Retinal pigment epithelial cell (primary cell): Measurements from ENCODE around the gene PAX8.

ENCODE experiments used
- DNase-seq: peaks from one replicate; pipeline ENCODE4 v3.0.0-alpha.2; 2010; ENCODE audit warnings: low read depth
- H3K4me3 ChIP-seq: 2 replicates; pipeline ENCODE4 v1.5.1; 2011; ENCODE audit warnings: mild to moderate bottlenecking, low read length, control low read depth, moderate library complexity
- CTCF ChIP-seq: conservative IDR thresholded peaks from 2 replicates; pipeline ENCODE4 v1.5.1; 2011; ENCODE audit warnings: low read depth, low read length, control low read depth, inconsistent platforms

Gene PAX8

DNA sequence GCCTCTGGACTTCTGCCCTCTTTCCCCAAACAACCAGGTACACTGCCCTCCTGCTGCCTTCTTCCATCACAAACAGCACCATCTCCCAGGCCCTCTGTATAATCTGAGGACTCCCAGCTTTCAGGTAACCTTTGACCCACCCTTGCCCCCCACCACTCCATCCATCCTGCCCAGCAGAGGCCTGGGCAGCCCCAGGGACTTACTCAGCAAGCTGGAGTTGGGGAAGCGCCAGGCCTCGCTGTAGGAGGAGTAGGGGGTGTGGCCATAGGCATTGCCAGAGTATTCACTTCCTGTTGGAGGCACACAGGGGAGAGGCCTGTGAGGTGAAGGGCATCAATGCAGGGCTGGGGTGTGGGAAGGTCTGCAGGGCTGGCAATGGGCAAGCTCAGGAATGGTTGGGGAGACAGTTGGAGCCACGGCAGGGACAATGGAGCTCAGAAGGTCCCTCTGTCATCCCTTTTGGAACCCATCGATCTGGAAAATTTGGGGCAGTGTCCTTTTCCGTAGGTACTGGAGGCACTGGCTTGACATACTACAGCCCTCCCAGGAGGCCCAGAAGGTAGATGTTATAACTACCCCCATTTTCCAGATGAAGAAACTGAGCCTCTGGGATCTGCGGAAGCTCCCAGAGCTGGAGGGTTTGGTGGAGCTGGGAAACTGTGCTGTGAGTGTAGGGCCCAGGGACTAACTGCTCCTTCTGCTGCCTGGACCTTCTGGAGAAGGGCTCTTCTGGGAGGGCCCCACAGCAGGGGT is 58.7 kb downstream of the PAX8 start:
- no peak for TF ChIP-seq CTCF
- no peak overlapping the region for H3K4me3 ChIP-seq
- DNase-seq, result no peak

DNA sequence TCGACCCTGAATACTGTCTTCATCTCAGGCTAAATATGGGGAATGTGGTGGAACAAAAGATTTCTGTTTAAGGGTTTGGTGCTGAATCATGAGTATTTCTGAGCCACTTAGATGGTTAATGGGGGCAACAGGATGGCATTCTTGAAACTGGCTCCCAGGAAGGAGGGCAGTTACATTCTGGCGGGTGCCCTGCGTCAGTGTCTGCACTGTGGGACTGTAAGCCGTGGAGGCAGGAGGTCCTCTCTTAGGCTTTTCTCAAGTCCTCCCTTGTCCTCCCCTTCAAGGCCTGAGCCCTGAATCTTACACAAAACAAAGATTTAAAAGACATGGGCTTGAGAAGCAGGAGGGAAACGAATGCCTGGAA is 59.2 kb downstream of the PAX8 start:
- no peak for TF ChIP-seq CTCF
- no peak for DNase-seq
- H3K4me3 ChIP-seq, result no peak overlapping the region

GRCh38 chr2:113219092-113219441 is 59.7 kb downstream of the PAX8 start:
- DNase-seq, result no peak
- TF ChIP-seq CTCF, result no peak
- H3K4me3 ChIP-seq, result no peak overlapping the region

DNA sequence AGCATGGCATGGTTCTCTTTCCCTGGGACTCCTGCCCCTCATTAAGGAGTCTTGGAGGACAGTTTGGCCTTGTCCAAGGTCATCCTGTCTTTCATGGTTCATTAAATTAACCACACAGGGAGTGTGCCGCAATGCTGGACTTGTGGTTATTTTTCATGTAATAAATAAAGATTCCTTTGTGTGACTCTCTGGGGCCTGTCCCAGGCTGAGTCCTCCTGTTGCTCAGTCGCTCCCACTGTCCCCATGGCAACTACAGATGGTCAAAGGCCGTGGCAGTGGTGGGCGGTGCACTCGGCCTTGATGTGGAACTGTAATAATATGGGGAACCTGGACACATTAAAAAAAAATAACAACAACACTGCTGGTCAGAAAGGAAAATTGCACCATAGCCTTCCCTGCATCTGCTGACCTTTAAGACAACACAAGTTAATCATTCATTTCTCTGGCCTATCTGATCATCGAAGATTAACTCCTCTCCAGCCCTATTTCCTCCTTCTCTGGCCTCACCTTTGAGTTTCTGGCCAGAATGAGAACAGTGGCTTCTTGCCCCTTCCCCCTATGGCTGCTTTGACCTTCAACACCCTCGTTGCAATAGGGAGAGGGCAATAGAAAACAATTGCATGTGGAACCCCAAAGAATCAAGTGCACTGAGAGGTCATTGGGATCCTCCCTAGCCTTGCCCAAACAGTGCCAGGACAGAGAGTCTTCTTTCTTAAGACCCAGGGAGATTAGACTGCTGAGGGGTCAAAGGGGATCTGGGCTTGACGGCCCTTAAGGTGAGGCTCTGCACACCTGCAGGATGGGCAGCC is 60.2 kb downstream of the PAX8 start:
- H3K4me3 ChIP-seq, result no peak overlapping the region
- no peak for TF ChIP-seq CTCF
- DNase-seq, result no peak

GRCh38 chr2:113217455-113218282 is 61.1 kb downstream of the PAX8 start:
- no peak for DNase-seq
- TF ChIP-seq CTCF, result peak; percentile 6
- H3K4me3 ChIP-seq, result no peak overlapping the region

GRCh38 chr2:113216891-113217454 is 61.7 kb downstream of the PAX8 start:
- no peak overlapping the region for H3K4me3 ChIP-seq
- no peak for DNase-seq
- no peak for TF ChIP-seq CTCF
